MCF 10A (cell line): ENCODE results near the gene CEP19. TPM values are rescaled to one million over a fixed set of nuclear protein-coding genes. Genes with fewer than 3 reads are reported as not detected.

ENCODE experiments used
- BruUV-seq: library from RNA; stranded (reverse); fragments of 400-500 nt; replicated peaks from 2 replicates; lab custom pipeline; 2021; lab: Mats Ljungman, UMichigan
- CTCF ChIA-PET: fragments of 300-600 bp; sonication (Branson Sonifier 250); formaldehyde crosslinking; extraction: SDS; loops from one replicate; lab custom pipeline; 2021; ENCODE audit warnings: antibody characterized with exemption, inconsistent platforms; lab: Yijun Ruan, JAX
- POLR2A ChIA-PET: fragments of 300-600, 350-650 bp; sonication (Branson Sonifier 250); formaldehyde crosslinking; extraction: SDS; loops from one replicate; lab custom pipeline; 2020; ENCODE audit warnings: antibody characterized with exemption, inconsistent platforms; lab: Yijun Ruan, JAX
- DNase-seq: peaks from one replicate; pipeline ENCODE4 v3.0.0-alpha.2; 2018; ENCODE audit not compliant: unreplicated experiment
- H3K27ac Mint-ChIP-seq: one replicate; pipeline ENCODE4 v1.8.0; 2022; ENCODE audit warnings: mild to moderate bottlenecking, low read depth, mixed read lengths; ENCODE audit not compliant: unreplicated experiment
- H3K27me3 Mint-ChIP-seq: one replicate; pipeline ENCODE4 v1.8.0; 2022; ENCODE audit warnings: mixed read lengths; ENCODE audit not compliant: insufficient read depth, unreplicated experiment
- H3K36me3 Mint-ChIP-seq: one replicate; pipeline ENCODE4 v1.8.0; 2022; ENCODE audit warnings: mild to moderate bottlenecking, moderate library complexity, mixed read lengths; ENCODE audit not compliant: insufficient read depth, unreplicated experiment
- H3K4me1 Mint-ChIP-seq: one replicate; pipeline ENCODE4 v1.8.0; 2022; ENCODE audit warnings: mixed read lengths; ENCODE audit not compliant: insufficient read depth, unreplicated experiment
- H3K4me3 Mint-ChIP-seq: one replicate; pipeline ENCODE4 v1.8.0; 2022; ENCODE audit warnings: mild to moderate bottlenecking, moderate library complexity, mixed read lengths; ENCODE audit not compliant: unreplicated experiment
- H3K9me3 Mint-ChIP-seq: one replicate; pipeline ENCODE4 v1.8.0; 2022; ENCODE audit warnings: mixed read lengths; ENCODE audit not compliant: unreplicated experiment
- intact Hi-C: fragments of 100-400 bp; cut with micrococcal nuclease; formaldehyde crosslinking; loops from 2 replicates; pipeline ENCODE4 v1.14.1; 2022
- total RNA-seq: library from RNA; stranded (reverse); gene quantifications from 2 replicates; pipeline ENCODE4 v1.2.3, GENCODE V29; 2022
- TF ChIP-seq, protein P1 (sequence below): fragments of 200-600 bp; IDR thresholded peaks from one replicate; pipeline ENCODE4 v1.8.0; 2022; ENCODE audit warnings: antibody characterized with exemption, mild to moderate bottlenecking; ENCODE audit not compliant: unreplicated experiment

CEP19 gene
- total RNA-seq, 1 experiment from 2014 or later, result 1.8 TPM

DNA sequence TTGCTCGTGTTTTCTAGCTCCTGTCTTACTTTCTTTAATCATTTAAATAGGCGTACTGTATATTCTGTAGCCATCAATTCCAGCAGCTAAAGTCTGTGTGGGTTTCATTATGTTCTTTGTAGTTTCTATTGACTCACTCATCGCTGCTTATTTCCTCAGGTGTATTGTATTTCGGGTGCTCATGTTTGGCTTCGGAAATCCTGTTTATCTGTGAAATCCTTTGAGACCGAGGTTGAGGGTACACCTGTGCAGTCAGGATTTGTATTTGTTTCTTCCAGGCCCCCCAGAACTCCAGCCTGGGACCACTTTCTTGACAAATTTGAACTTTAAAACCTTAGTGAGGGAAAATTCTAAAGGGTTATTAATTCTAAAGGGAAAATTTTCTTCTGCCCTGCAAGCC is 25.6 kb upstream of the CEP19 start:
- ChIA-PET POLR2A (no interaction called here), CTCF (no interaction called here)
- Mint-ChIP-seq H3K36me3 (peaks cover 7% of the 10 kb centered on the region), H3K4me1 (peaks cover 11% of the 10 kb centered on the region), H3K27me3 (no peaks in the 10 kb centered on the region), H3K9me3 (peaks cover 7% of the 10 kb centered on the region), H3K27ac (no peak overlapping the region), H3K4me3 (no peak overlapping the region)
- TF ChIP-seq, protein P1, sequence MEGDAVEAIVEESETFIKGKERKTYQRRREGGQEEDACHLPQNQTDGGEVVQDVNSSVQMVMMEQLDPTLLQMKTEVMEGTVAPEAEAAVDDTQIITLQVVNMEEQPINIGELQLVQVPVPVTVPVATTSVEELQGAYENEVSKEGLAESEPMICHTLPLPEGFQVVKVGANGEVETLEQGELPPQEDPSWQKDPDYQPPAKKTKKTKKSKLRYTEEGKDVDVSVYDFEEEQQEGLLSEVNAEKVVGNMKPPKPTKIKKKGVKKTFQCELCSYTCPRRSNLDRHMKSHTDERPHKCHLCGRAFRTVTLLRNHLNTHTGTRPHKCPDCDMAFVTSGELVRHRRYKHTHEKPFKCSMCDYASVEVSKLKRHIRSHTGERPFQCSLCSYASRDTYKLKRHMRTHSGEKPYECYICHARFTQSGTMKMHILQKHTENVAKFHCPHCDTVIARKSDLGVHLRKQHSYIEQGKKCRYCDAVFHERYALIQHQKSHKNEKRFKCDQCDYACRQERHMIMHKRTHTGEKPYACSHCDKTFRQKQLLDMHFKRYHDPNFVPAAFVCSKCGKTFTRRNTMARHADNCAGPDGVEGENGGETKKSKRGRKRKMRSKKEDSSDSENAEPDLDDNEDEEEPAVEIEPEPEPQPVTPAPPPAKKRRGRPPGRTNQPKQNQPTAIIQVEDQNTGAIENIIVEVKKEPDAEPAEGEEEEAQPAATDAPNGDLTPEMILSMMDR, result no peak
- intact Hi-C loops, result no loop called here
- DNase-seq, result no peak
- no TSS peak for BruUV-seq

DNA sequence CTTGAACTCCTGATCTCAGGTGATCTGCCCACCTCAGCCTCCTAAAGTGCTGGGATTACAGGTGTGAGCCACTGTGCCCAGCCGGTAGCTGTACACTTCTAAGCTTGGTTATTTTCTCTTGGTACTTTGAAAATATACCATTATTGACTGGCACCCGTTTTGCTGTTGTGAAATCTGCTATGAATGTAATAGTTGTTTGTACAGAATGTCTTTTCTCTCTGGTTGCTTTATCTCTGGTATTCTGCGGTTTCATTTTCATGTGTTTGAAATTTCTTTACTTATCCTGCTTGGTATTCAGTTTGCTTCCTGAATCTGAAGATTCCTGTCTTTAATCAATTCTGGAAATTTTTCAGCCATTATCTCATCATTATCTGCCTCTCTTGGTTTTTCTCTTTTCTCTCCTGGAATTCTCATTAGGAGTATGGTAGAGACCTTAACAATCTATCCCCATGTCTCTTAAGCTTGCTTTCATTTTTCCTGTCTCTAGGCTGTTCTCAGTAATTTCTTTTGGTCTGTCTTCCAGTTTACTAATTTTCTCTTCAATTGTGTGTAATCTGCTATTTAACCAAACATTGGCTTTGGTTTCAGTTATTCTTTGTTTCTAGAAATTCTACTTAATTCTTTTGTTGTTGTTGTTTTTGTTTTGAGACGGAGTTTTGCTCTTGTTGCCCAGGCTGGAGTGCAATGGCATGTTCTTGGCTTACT is 24.8 kb upstream of the CEP19 start:
- CTCF ChIA-PET, result no interaction called here
- H3K36me3 Mint-ChIP-seq, result peaks cover 7% of the 10 kb centered on the region
- POLR2A ChIA-PET, result interaction anchor here (1.2 kb wide), 1 partner anchor 11 kb away, joined by 3 read pairs; no protein-coding TSS in a partner anchor

GRCh38 chr3:196735751-196736150 is 23.7 kb upstream of the CEP19 start:
- ChIA-PET POLR2A (interaction anchor here (1.2 kb wide), 1 partner anchor 10 kb away, joined by 3 read pairs; no protein-coding TSS in a partner anchor), CTCF (no interaction called here)
- Mint-ChIP-seq H3K4me3 (no peak overlapping the region), H3K27ac (no peak overlapping the region), H3K4me1 (no peaks in the 10 kb centered on the region), H3K36me3 (peaks cover 10% of the 10 kb centered on the region), H3K9me3 (peaks cover 7% of the 10 kb centered on the region), H3K27me3 (no peaks in the 10 kb centered on the region)
- no TSS peak for BruUV-seq
- DNase-seq, result no peak
- TF ChIP-seq, protein P1, result no peak
- intact Hi-C loops, result no loop called here

More for the DNA sequence above, 24.8 kb upstream of the CEP19 start:
- intact Hi-C loops, result no loop called here
- BruUV-seq, result no TSS peak
- Mint-ChIP-seq H3K4me1 (peaks cover 10% of the 10 kb centered on the region), H3K27ac (no peak overlapping the region), H3K4me3 (no peak overlapping the region), H3K9me3 (peaks cover 7% of the 10 kb centered on the region), H3K27me3 (no peaks in the 10 kb centered on the region)
- TF ChIP-seq, protein P1, result no peak
- no peak for DNase-seq

GRCh38 chr3:196726788-196727675 is 15.0 kb upstream of the CEP19 start:
- Mint-ChIP-seq H3K36me3 (peaks cover 43% of the 10 kb centered on the region), H3K4me3 (no peak overlapping the region), H3K4me1 (peaks cover 11% of the 10 kb centered on the region), H3K27me3 (no peaks in the 10 kb centered on the region), H3K9me3 (no peaks in the 10 kb centered on the region), H3K27ac (no peak overlapping the region)
- TF ChIP-seq, protein P1, result no peak
- no TSS peak for BruUV-seq
- peak; percentile 39 for DNase-seq
- ChIA-PET CTCF (interaction anchor here (0.6 to 1.3 kb wide), 2 partner anchors 42 to 47 kb away, joined by 3 read pairs; no protein-coding TSS in a partner anchor), POLR2A (interaction anchor here (1.1 to 1.6 kb wide), 5 partner anchors 9 to 477 kb away, joined by 3 to 15 read pairs (median 5); partner anchors contain the start of genes CEP19, PAK2 and PIGX)
- intact Hi-C loops, result no loop called here
